Caco-2 (cell line): ENCODE data around the gene DQX1. TPM values are rescaled to one million over a fixed set of nuclear protein-coding genes. Genes with fewer than 3 reads are reported as not detected.

Source experiments
- BruUV-seq: library from RNA; stranded (reverse); fragments of 400-500 nt; replicated peaks from 2 replicates; lab custom pipeline; 2021; lab: Mats Ljungman, UMichigan
- CTCF ChIA-PET: fragments of 300-600 bp; sonication (Branson Sonifier 250); formaldehyde crosslinking; loops from one replicate; lab custom pipeline; 2022; ENCODE audit warnings: antibody characterized with exemption; lab: Charles Lee
- POLR2A ChIA-PET: fragments of 300-600 bp; sonication (Branson Sonifier 250); formaldehyde crosslinking; loops from one replicate; lab custom pipeline; 2022; ENCODE audit warnings: antibody characterized with exemption; lab: Charles Lee
- DNase-seq, 2 experiments: peaks; one replicate each; pipeline versions ENCODE4 v3.0.0 to v3.0.0-alpha.2; 2020 to 2022
- H3K27me3 ChIP-seq: replicated peaks from 2 replicates; pipeline ENCODE4 v1.6.0; 2011; ENCODE audit warnings: low read length; ENCODE audit not compliant: control insufficient read depth, insufficient read depth
- H3K36me3 ChIP-seq: 2 replicates; pipeline ENCODE4 v1.5.1; 2011; ENCODE audit warnings: low read length; ENCODE audit not compliant: control insufficient read depth, insufficient read depth
- H3K4me1 ChIP-seq: fragments of 250-450 bp; sonication (Bioruptor Pico); 2 replicates; pipeline ENCODE4 v1.5.1; 2020; ENCODE audit warnings: mild to moderate bottlenecking
- H3K4me3 ChIP-seq: 2 replicates; pipeline ENCODE4 v1.5.1; 2011; ENCODE audit warnings: low read depth, mild to moderate bottlenecking, control low read depth, low read length
- H3K9me3 ChIP-seq: fragments of 250-450 bp; sonication (Bioruptor Pico); 2 replicates; pipeline ENCODE4 v1.5.1; 2020; ENCODE audit warnings: mild to moderate bottlenecking, moderate library complexity
- H3K27ac Mint-ChIP-seq: one replicate; pipeline ENCODE4 v1.8.0; 2022; ENCODE audit warnings: mixed read lengths; ENCODE audit not compliant: unreplicated experiment
- H3K27me3 Mint-ChIP-seq: one replicate; pipeline ENCODE4 v1.8.0; 2022; ENCODE audit warnings: mixed read lengths; ENCODE audit not compliant: insufficient read depth, unreplicated experiment
- H3K36me3 Mint-ChIP-seq: one replicate; pipeline ENCODE4 v1.8.0; 2022; ENCODE audit warnings: mild to moderate bottlenecking, mixed read lengths; ENCODE audit not compliant: insufficient read depth, unreplicated experiment
- H3K4me1 Mint-ChIP-seq: one replicate; pipeline ENCODE4 v1.8.0; 2022; ENCODE audit warnings: low read depth, mixed read lengths; ENCODE audit not compliant: unreplicated experiment
- H3K4me3 Mint-ChIP-seq: one replicate; pipeline ENCODE4 v1.8.0; 2022; ENCODE audit warnings: mild to moderate bottlenecking, moderate library complexity, mixed read lengths; ENCODE audit not compliant: unreplicated experiment
- H3K9me3 Mint-ChIP-seq: one replicate; pipeline ENCODE4 v1.8.0; 2022; ENCODE audit warnings: mixed read lengths; ENCODE audit not compliant: unreplicated experiment
- CTCF ChIP-seq, 2 experiments: fragments of 200-600 bp in 1 of 2; IDR thresholded peaks; 1 replicate in 1 of 2; 2 replicates in 1 of 2; pipeline versions ENCODE4 v1.5.1 to v1.8.0; 2011 to 2022; ENCODE audit warnings: antibody characterized with exemption in 1 of 2, control low read depth in 1 of 2, inconsistent platforms in 1 of 2, low read depth in 1 of 2, low read length in 1 of 2, mild to moderate bottlenecking in 1 of 2, moderate library complexity in 1 of 2; ENCODE audit not compliant: insufficient read depth in 1 of 2, severe bottlenecking in 1 of 2, unreplicated experiment in 1 of 2
- intact Hi-C: fragments of 100-400 bp; cut with micrococcal nuclease; formaldehyde crosslinking; loops from one replicate; pipeline ENCODE4 v1.10.0; 2022; ENCODE audit not compliant: unreplicated experiment
- total RNA-seq: library from RNA; stranded (reverse); gene quantifications from 2 replicates; pipeline ENCODE4 v1.2.3, GENCODE V29; 2022

DQX1 gene
- total RNA-seq, 1 experiment from 2014 or later = 0.50 TPM

GRCh38 chr2:74560591-74560990 is 34.6 kb upstream of the DQX1 start:
- no peak for DNase-seq
- Histone ChIP-seq H3K27me3 (no peaks in the 10 kb centered on the region; the same call in 1 of the 2 replicates), H3K9me3 (no peaks in the 10 kb centered on the region), H3K4me1 (peaks cover 16% of the 10 kb centered on the region), H3K4me3 (no peak overlapping the region), H3K36me3 (no peaks in the 10 kb centered on the region; the same call in 1 of the 2 replicates)
- ChIA-PET CTCF (no interaction called here), POLR2A (no interaction called here)
- H3K36me3 Mint-ChIP-seq = no peaks in the 10 kb centered on the region
- H3K27ac Mint-ChIP-seq = no peak overlapping the region
- BruUV-seq = no TSS peak
- H3K4me1 Mint-ChIP-seq = peaks cover 15% of the 10 kb centered on the region
- H3K9me3 Mint-ChIP-seq = no peaks in the 10 kb centered on the region
- no peak overlapping the region for H3K4me3 Mint-ChIP-seq
- TF ChIP-seq CTCF (IDR thresholded peaks at IDR 0.05; ENCODE audit: insufficient read depth in 1 of 2, low read depth in 1 of 2, low read length in 1 of 2, severe bottlenecking in 1 of 2, unreplicated experiment in 1 of 2) = no peak
- intact Hi-C loops = no loop called here
- H3K27me3 Mint-ChIP-seq = peaks cover 10% of the 10 kb centered on the region

GRCh38 chr2:74559912-74560311 is 33.9 kb upstream of the DQX1 start:
- no peak overlapping the region for H3K27ac Mint-ChIP-seq
- no TSS peak for BruUV-seq
- Histone ChIP-seq H3K27me3 (no peaks in the 10 kb centered on the region; the same call in 1 of the 2 replicates), H3K4me1 (peaks cover 16% of the 10 kb centered on the region), H3K4me3 (no peak overlapping the region), H3K9me3 (no peaks in the 10 kb centered on the region), H3K36me3 (no peaks in the 10 kb centered on the region; the same call in 1 of the 2 replicates)
- no peak for DNase-seq
- no peaks in the 10 kb centered on the region for H3K36me3 Mint-ChIP-seq
- no peak for TF ChIP-seq CTCF (IDR thresholded peaks at IDR 0.05; ENCODE audit: insufficient read depth in 1 of 2, low read depth in 1 of 2, low read length in 1 of 2, severe bottlenecking in 1 of 2, unreplicated experiment in 1 of 2)
- H3K4me1 Mint-ChIP-seq = peaks cover 15% of the 10 kb centered on the region
- ChIA-PET POLR2A (no interaction called here), CTCF (interaction anchor here (0.6 kb wide), 1 partner anchor 34 kb away, joined by 3 read pairs; no protein-coding TSS in a partner anchor)
- intact Hi-C loops = no loop called here
- H3K27me3 Mint-ChIP-seq = peaks cover 10% of the 10 kb centered on the region
- no peak overlapping the region for H3K4me3 Mint-ChIP-seq
- no peaks in the 10 kb centered on the region for H3K9me3 Mint-ChIP-seq

- Histone ChIP-seq H3K9me3 (no peaks in the 10 kb centered on the region), H3K36me3 (no peaks in the 10 kb centered on the region; the same call in 1 of the 2 replicates), H3K4me1 (peaks cover 17% of the 10 kb centered on the region), H3K27me3 (no peaks in the 10 kb centered on the region; the same call in 1 of the 2 replicates), H3K4me3 (no peak overlapping the region)
- H3K36me3 Mint-ChIP-seq = no peaks in the 10 kb centered on the region
- ChIA-PET POLR2A (no interaction called here), CTCF (interaction anchor here (1.3 to 1.4 kb wide), 2 partner anchors 30 to 97 kb away, joined by 3 to 7 read pairs; no protein-coding TSS in a partner anchor)
- DNase-seq = peak in 1 of 2 experiments; percentile 47
- intact Hi-C loops = no loop called here
- BruUV-seq = no TSS peak
- H3K4me1 Mint-ChIP-seq = peaks cover 15% of the 10 kb centered on the region
- H3K27ac Mint-ChIP-seq = peak overlapping the region; percentile 13
- no peak for TF ChIP-seq CTCF (IDR thresholded peaks at IDR 0.05; ENCODE audit: insufficient read depth in 1 of 2, low read depth in 1 of 2, low read length in 1 of 2, severe bottlenecking in 1 of 2, unreplicated experiment in 1 of 2)
- H3K4me3 Mint-ChIP-seq = no peak overlapping the region
- H3K27me3 Mint-ChIP-seq = peaks cover 10% of the 10 kb centered on the region
- H3K9me3 Mint-ChIP-seq = no peaks in the 10 kb centered on the region
Observed at GRCh38 chr2:74558284-74559230, 32.5 kb upstream of the DQX1 start.
